NCI-H510A (cell line): Measurements from ENCODE around the gene TMEM132C.

Source experiments
- DNase-seq: peaks from one replicate; lab custom pipeline; 2025; lab: John Stamatoyannopoulos, UW

The TMEM132C gene

GRCh38 chr12:128420163-128420562 is 153.2 kb downstream of the TMEM132C start:
- no peak for DNase-seq

- no peak for DNase-seq
Observed at GRCh38 chr12:128421375-128421774, 154.4 kb downstream of the TMEM132C start.

GRCh38 chr12:128423205-128423604 is 156.2 kb downstream of the TMEM132C start:
- no peak for DNase-seq

- no peak for DNase-seq
Observed at GRCh38 chr12:128424931-128425431, 158.0 kb downstream of the TMEM132C start.

DNA sequence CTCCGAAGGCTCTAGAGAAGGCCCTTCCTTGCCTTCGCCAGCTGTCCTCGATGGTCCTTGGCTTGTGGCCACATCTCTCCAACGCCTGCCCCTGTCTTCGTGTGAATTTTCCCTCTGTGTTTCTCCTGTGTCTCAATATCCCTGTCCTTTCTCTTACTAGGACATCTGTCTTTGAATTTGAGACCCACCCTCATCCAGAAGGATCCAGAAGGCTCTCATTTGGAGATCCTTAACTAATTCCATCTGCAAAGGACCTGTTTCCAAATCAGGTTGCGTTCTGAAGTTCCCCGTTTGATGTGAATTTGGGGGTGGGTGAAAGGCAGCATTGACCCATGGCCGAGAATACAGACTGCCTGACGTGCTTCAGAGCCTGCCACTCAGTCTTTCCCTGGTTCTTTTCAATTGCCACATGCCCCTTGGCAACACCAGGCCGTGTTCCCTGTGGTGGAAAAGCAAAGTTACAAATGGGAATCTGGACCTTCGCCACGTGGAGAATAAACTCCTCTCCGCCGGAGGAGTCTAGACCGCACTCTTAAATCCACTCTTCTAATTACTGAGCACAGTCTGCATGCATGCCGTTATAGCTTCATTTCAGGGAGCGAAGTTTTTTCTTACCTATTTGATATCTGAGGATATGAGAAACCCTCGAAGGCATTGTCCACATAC is 158.8 kb downstream of the TMEM132C start:
- DNase-seq, result no peak

DNA sequence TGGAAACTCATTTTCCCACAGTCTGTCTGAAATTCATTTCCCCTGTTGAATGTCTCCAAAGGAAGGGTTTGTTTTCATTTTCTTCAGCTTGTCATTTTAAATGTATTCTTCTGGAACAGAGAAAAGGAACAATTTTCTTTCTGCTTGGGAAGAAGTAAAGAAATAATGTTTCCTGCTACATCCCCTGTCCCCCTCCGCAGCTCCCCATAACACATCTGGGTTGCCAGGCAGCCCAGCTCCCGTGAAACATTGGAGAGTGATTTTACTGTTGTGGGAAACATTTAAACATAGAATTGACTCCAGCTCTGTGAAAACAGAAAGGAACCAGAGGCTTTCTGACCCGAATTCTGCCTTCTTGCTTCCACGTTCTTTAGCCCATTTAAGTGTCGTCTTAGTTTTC is 159.5 kb downstream of the TMEM132C start:
- DNase-seq, result no peak

- DNase-seq, result no peak
Observed at GRCh38 chr12:128439796-128440195, 172.8 kb downstream of the TMEM132C start.

DNA sequence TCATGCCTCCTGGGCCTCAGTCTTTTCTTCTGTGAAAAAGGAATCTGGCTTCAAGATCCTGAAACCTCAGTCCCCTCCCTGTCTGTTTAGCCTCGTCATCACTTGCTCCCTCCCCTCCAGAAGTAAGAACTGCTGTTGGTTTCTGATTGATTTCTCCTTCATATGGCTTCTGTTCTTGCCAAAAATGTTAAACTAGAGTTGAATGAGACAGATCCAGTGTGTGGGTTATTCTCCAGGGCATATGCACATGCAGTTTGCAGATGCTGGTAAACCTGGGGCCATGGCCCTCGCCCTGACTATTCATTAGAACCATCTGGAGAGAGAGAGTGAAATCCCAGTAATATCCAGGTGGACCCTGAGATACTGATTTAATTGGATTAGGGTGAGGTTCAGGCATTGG is 175.1 kb downstream of the TMEM132C start:
- no peak for DNase-seq

- DNase-seq, result no peak
Observed at GRCh38 chr12:128444598-128444997, 177.6 kb downstream of the TMEM132C start.

DNA sequence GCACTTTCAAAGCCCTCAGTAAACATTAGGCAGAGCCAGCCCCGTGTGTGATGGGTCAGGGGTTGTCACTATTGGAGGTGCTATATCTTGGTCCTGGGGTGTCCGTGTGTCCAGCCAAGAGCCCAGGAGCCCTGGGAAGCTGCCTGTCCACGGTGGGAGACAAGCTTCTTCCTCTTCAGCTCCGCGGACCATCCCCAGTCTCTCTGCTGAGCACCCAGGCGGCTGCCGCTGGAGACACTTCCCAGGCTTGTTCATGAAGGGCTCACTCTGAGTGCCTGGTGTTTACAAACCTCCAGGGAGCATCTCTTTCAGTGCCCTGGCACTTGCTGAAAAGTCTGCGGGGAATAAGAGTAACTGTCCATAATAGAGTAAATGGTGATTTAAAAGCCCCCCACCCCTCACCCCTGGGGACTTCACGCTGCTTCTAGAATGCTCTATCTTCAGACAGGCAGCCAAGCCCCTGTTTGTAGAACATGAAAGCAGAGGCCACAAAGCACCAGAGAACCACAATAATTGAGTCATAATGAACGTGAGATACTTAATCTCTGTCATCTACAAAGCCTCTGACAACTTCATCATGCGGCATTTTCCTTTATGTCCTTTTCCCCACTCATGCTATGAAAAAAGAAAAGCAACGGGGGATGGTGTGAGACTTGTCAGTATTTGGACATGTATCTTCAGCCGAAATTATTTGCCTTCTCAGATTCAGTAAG is 178.6 kb downstream of the TMEM132C start:
- DNase-seq, result peak; percentile 22

DNA sequence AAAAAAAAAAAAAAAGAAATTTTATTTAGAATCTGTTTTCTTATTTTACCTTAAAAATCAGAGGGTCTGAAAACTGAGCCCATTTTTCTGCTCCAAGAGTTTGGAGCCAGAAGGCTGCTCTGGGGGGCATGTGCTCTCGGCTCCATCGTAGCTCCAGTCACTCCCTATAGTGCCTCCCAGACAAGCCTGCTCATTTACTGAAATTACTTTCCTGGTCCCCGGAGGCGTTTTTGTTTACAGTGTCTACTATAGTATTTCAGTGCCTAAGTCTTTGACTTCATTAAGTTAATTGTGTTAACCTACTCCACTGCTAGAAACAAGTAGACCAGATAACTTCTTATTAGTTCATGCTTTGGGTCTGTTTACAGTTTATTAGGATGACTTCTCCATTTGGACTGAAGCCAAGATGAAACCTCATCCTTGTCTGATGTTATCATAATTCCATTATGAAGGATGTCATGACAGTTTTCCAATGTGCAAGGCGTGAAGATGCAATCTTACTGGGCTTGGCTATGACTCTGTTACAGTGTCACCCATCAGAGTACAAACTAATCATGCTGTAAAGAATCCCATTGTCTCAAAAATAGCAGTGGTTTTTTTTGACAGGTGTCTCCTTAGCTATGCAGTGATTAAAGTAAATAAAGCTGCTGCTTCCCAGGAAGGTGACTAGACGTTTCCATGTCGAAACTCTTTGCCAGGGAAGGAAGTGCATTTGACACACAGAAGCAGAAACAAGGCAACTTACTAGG is 182.3 kb downstream of the TMEM132C start:
- peak; percentile 60 for DNase-seq

GRCh38 chr12:128450810-128451209 is 183.8 kb downstream of the TMEM132C start:
- no peak for DNase-seq

DNA sequence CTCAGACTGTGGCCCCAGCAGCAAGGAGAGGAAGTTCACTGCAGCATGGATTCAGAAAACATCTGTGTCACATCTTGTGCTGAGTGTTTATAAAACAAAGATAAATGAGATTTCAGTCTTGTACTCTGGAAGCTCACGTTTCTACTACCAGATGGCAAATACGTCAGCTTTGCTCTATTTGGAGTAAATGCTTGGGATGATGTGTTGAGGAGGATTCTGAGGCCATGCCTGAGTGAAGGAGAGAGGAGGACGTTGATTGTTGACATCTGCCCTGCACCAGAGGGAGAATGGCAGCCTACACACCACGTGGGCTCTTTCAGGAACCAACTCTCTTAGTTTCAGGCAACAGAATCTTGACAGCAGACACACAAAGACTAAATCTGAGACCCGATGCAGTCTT is 188.9 kb downstream of the TMEM132C start:
- DNase-seq, result no peak

- no peak for DNase-seq
Observed at GRCh38 chr12:128456922-128457321, 190.0 kb downstream of the TMEM132C start.

DNA sequence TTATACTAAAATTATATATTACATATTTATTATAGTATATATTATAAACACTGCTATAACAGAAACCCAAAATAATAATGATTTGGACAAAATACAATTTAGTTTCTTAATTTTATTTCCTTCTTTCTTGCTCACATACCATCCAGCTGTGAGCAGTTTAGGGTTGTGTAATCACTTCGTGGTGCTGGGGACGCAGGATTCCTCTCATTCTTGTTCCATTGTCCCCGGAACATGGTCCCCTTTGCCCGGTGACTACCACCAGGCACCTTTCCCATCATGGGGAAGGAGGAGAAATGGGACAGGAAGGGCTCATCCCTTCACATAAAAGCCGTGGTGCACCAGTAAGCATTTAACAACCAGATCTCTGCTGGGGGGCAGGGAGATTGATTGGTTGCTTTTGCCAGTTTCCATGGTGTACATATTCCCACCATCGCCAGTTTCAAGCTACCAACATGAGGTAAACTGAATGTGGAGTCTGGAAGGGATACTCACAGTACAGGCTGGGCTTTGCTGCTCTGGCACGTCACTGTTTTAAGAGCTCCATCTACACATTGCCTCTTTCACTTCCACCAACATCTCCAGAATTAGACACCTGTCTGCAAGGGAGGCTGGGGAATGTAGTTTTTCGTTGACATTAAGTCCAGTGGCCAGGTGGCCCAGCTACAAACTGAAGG is 191.5 kb downstream of the TMEM132C start:
- DNase-seq, result no peak

DNA sequence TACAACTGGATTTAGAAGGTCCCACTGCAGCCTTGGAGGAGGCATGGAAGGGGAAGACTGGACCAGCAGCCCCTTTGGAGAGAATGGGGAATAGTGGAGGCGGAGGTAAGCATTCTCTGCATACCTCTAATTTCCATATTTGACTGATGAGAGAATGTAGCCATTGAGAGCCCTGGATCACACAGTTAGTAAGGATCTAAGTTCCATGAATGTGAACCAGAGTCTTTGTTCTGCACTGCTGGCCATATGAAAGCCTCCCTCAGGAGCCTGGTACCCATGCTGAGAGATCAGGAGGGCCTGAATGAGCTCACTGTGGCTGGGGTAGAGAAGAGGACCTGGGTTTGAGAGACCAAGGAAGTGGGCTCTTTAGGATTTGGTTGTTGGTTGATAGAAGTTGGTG is 192.1 kb downstream of the TMEM132C start:
- DNase-seq, result no peak

GRCh38 chr12:128463881-128464280 is 196.9 kb downstream of the TMEM132C start:
- no peak for DNase-seq

- no peak for DNase-seq
Observed at GRCh38 chr12:128467882-128468281, 200.9 kb downstream of the TMEM132C start.

- no peak for DNase-seq
Observed at GRCh38 chr12:128468926-128469325, 202.0 kb downstream of the TMEM132C start.

DNA sequence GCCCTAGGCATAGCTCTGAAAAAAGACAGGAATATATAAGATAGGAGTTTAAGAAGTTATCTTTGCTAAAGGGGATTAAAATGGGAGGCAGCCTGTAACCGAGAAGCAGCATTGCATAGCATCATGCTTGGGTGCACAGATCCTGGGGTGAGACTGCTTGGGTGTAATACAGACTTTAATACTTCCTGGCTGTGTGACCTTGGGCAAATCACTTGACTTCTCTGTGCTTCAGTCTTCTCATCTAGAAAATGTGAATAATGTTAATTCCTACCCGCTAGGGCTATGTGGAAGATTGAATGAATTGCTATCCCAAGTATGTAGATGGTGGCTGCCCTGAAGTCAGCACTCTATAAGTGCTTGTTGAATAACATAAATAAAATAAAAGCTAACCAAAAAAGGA is 204.5 kb downstream of the TMEM132C start:
- no peak for DNase-seq

DNA sequence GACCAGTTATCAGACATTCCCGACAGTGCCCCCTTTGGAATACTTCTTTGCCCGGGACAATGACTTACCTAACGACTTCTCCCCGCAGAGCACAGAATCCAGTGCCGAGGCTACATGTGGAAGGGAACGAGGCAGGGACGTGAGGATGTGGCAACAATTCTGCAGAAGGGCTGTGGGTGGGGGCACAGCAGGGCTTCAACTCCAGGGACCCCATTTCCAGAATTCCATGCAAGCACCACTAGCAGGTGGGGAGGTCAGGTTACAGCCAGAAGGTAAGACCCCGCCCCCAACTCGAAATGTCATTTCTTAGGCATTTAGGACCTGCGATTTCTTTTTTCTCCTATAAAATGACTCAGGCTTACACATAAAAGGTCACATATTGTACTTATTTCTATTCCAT is 207.9 kb downstream of the TMEM132C start:
- DNase-seq, result no peak

- no peak for DNase-seq
Observed at GRCh38 chr12:128476266-128476665, 209.3 kb downstream of the TMEM132C start.
